GM18498 (cell line): ENCODE results near the gene ATR.
"Not testable (repeated sequence)": the region's sequence is repeated elsewhere in the genome, so short reads cannot be mapped to it uniquely, and the experiment has no call there.

ENCODE experiments used
- ATAC-seq: cut with Tn5 transposase; IDR thresholded peaks from one replicate; pipeline ENCODE4 v1.9.1; 2021; ENCODE audit warnings: mild to moderate bottlenecking, moderate library complexity; ENCODE audit not compliant: unreplicated experiment

The ATR gene

DNA sequence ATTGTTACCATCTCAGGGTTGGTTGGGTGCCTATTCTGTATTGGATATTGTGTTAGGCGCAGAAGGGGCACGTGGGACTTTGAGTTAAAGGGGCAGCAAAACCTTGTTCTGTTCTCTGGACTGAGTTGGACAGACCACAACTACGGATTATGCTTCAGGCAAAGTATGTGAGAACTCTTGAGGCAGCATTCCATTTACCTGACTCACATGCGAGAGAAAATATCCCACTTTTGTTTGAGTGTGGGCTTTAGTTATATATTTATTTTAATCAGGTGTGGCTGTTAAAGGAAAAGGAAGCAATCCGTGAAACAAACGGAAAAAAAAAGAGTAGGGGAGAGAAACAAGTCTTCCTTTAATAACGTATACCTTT, 17.0 kb upstream of the ATR start:
- no peak for ATAC-seq

DNA sequence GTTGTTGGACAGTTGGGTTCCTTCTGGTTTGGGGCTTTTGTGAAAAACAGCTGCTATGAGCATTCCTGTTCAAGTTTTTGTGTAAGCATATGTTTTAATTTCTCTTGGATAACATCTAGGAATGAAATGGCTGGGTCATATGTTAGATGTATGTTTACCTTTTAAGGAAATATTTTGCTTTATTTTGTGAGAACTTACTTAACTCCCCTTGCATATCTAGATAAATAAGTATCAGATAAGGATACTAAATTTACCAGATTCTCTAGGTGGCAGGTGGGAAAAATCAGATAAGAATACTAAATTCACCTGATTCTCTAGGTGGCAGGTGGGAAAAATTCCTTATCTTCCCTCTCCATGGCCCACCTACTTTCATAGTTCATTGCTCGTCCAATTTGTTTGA, 16.6 kb upstream of the ATR start:
- no peak for ATAC-seq

DNA sequence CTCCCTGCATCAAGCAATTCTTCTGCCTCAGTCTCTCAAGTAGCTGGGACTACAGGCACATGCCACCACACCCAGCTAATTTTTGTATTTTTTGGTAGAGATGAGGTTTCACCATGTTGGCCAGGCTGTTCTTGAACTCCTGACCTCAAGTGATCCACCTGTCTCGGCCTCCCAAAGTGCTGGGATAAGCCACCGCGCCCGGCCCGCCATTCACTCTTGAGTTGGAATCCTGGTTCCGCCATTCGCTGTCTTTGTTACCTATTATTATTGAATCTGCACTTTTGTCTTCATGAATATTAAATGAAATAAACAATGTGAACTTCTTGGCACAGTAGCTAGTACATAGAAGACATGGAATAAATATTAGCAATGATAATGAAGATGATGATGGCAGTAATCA, 13.7 kb upstream of the ATR start:
- not testable (repeated sequence) for ATAC-seq

DNA sequence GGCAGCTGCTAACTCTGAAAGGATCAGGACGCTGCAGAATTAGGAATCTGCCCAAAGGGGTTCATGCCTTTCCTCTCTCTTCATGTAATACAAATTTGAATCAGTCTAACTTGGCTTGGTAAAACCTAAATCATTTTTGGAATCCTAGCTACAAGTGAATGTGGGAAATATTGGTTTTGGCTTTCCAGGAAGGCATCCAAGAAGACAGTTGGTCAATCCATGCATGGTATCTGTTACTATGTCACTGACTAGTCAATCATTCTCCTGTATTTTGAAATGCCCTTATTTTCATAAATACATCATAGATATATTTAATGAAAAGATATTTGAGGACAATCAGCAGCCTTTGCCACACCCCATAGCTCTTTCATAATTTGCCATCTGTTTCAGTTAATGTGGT, 10.2 kb upstream of the ATR start:
- ATAC-seq, result no peak

DNA sequence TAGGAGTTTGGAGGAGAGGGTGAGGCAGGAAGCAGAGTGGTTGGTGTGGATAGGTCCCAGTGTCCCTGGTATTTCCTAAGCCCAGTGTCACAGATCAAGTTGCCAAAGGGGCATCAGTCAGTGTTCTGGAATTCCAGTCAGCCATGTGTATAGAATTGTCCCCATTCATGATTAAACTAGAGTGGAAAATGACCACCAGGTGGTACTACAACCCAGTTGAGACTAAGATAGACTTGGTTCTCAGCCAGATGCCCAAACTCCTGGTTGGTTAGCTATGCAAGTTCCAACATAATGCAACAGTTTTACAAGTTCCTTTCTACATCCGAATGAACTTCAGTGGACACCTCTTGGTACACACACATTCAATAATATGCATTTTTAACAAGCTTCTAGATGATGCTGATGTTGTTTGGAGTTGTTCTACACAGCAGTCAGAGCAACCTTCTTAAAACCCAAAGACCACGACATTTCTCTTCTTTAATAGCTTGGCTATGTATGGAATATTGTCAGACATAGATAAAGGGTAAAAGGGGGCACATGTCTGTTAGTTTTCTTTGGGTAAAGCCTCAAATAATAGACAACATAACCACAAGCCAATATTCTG, 8.4 kb upstream of the ATR start:
- peak; percentile 65 for ATAC-seq

DNA sequence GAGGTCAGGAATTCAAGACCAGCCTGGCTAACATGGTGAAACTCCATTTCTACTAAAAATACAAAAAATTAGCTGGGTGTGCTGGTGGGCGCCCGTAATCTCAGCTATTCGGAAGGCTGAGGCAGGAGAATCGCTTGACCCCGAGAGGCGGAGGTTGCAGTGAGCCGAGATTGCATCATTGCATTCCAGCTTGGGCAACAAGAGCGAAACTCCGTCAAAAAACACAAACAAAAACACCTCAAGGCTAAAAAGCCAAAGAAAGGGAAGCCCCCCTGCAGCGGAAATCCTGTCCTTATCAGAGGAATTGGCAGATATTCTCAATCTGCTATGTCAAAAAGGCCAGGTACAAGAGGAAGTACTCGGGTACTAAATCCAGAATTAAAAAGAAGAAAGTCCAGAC, 2.5 kb upstream of the ATR start:
- ATAC-seq, result not testable (repeated sequence)

DNA sequence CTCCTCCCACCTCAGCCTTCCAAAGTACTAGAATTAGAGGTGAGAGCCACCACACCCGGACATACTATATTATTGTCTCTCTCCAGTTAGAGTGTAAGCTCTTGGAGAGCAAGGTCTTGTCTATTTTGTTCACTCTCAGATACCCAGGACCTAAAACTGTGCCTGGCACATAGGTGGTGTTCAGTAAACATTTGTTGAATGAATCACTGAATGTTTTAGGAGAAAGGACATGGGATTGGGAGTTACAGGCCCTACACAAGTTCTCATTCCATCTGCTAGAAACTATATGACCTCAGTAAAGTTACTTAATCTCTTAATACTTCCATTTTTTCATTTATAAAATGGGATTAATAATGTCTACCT, 1.5 kb upstream of the ATR start:
- no peak for ATAC-seq

DNA sequence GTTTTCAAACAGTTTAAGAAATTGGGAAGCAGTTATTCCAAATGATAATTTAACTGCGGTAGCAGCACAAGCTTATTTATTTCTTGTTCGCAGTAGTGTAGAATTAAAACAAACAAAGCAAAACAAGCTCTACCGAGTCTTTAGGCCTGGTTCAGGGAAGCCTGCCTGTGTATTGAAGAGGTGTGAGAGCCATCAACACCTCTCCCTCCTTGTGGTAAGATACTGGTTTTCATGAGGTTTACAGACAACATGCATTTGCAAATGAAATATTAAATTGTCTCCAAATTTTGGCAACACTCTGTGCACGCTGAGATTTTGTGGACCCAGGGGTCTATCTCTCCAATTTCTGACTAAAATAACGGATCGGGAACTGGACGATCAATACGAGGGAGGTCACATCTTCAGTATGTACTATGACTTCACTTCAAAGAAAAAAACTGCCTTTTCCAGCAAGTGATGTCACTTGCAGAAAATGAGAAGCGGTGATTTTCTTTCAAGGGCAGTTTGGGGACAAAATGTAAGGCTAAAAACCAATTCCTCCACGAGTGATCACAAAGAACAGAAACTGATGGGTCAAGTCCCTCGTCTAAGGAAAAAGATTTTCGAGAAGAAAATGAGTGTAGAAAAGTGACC, 721 bp downstream of the ATR start:
- ATAC-seq, result no peak

DNA sequence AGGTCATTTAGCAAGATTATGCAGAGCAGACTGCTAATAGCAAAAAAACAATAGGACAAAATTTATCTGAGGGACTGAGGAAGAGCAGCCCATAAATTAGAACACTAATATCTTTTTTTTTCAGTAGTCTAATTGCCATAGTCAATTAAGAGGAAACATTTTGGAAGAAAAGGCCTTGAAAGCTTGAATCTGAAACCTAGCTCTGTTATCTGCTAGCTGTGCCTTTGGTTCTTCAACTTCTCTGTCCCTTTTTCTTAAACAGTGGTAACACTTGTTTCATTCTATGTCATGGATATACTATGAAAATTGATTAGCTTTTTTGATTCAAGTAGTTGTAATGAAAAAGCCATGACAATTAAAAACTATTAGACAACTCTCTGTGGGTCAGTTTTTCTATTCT, 1.7 kb downstream of the ATR start:
- ATAC-seq, result no peak

DNA sequence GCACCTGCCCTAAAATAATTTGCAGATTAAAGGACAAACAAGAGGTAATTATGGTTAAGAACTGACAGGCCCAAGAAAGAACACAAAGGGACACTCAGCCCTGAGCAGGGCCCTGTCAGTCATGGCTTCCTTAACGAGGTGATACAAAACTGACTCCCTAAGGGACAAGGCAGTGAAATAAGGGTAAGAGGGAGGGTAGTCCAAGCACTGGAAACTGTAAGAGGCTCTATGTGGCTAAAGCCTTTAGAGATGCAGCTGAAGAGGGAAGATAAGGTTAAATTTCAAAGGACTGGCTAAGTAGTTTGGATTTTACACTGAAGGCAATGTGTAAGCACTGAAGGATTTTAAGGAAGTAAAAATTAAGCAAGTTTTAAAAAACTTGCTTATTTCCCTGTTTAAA, 3.9 kb downstream of the ATR start:
- no peak for ATAC-seq

DNA sequence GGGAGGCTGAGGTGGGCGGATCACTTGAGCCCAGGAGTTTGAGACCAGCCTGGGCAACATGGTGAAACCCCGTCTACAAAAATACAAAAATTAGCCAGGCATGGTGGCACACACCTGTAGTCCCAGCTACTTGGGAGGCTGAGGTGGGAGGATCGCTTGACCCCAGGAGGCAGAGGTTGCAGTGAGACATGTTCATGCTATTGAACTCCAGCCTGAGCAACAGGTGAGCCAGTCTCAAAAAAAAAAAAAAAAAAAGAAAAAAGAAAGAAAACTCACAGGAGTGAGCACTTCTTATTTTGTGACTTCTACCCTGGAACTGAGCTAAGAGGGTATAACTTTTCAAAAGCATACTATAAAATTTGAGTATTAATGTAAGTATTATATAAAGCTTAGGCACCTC, 4.3 kb downstream of the ATR start:
- not testable (repeated sequence) for ATAC-seq

DNA sequence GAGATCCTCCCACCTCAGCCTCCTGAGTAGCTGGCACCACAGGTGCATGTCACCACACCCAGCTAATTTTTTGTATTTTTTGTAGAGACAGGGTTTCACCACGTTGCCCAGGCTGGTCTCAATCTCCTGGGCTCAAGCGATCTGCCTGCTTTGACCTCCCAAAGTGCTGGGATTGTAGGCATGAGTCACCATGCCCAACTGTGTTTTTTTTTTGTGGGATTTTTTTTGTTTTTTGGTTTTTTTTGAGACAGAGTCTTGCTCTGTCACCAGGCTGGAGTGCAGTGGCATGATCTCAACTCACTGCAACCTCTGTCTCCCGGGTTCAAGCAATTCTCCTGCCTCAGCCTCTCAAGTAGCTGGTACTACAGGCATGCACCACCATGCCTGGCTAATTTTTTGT, 9.1 kb downstream of the ATR start:
- ATAC-seq, result not testable (repeated sequence)

DNA sequence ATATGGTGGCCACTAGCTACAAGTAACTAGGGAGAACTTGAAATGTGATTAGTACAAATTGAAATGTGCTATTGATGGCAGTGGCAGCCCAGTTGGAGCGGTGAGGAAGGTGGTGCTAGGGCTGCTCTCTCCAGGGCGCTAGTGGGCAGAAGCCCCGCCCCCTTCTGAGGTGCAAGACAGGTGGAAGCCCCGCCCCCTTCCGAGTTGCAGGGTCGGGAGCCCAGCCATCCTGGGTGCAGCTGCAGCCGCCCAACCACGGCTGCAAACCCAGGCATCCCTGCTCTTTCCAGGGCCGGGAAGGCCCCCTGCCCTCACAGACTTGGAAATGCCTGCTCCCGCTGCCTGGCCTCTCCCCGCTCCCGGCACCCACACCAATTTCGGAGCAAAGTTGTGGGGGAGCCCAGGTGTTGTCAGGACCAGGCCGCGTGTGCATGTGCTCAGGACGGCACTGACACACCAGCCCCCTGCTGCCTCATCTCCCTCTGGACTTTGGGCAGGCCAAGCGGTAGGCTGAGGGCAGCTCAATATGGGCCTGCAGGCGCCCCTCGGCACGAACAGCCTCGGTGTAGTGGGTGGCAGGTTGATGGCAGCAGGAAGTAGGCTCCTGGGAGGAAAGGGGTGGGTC, 10.0 kb downstream of the ATR start:
- ATAC-seq, result no peak

DNA sequence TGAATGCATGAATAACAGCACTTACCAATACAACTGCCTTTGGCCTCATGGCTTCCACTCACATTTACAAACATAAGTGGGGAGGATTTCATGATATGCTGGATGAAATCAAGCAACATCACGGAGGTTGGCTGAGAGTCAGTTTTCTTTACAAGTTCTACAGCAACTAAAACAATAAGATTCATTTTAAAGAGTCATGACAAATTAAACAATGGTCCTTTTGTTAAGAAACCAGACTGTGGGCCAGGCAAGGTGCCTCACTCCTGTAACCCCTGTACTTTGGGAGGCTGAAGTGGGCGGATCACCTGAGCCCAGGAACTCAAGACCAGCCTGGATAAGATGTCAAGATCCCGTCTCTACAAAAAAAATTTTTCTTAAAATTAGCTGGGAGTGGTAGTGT, 12.4 kb downstream of the ATR start:
- no peak for ATAC-seq

DNA sequence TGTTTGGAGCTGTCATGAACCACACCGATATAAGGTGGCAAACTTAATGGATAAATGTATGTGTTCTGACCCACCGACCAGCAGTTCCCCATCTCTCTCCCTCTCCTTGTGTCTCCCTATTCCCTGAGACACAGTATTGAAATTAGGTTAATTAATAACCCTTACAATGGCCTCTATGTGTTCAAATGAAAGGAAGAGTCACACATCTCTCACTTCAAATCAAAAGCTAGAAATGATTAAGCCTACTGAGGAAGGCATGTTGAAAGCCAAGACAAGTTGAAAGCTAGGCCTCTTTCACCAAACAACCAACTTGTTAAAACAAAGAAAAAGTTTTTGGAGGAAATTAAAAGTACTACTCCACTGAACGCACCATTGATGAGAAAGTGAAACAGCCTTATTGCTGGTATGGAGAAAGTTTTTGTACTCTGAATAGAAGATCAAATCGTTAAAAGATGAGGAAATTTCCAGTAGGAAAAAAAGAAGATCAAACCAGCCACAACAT, 15.0 kb downstream of the ATR start:
- no peak for ATAC-seq

DNA sequence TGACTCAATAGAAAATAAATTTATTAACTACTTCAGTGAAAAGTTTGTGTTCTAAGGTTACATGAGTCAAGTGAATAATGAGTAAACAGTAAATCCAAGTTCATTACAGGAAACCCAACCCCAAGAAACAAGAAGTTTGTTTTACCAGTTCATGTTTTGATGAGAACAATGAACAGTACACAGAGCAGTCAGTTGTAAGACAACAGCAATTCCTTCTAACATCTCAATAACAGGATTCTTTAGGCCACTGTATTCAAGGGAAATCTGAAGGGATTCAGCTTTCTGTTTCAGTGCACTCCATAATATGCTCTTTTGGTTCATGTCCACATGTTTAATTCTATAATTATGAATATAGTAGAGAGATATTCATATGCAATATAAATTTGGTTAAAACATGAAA, 18.4 kb downstream of the ATR start:
- no peak for ATAC-seq

DNA sequence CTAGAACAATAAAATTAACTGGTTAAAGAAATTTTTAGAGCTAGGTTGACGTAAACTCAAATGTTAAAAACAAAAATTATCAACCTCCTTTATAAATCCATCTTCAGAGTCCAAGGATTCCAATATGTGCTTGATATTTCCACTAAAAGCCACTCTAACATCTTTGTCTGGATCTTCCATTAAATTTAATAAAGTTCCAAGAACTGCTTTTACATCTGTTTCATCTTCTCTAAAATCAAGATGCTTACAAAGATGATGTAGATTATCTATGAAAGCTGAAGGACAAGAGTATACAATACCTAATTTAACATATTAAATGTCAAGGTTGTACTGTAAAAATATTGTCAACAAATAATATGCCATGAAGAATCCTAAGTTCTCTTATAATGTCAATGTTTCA, 24.8 kb downstream of the ATR start:
- no peak for ATAC-seq

DNA sequence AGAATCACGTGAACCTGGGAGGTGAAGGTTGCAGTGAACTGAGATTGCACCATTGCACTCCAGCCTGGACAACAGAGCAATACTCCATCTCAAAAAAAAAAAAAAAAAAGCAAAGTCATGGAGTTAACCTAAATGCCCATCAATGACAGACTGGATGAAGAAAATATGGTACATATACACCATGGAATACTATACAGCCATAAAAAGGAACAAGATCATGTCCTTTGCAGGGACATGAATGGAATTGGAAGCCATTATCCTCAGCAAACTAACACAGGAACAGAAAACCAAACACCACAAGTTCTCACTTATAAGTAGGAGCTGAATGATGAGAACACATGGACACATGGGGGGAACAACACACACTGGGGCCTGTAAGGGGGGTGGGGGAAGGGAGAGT, 26.0 kb downstream of the ATR start:
- ATAC-seq, result not testable (repeated sequence)

DNA sequence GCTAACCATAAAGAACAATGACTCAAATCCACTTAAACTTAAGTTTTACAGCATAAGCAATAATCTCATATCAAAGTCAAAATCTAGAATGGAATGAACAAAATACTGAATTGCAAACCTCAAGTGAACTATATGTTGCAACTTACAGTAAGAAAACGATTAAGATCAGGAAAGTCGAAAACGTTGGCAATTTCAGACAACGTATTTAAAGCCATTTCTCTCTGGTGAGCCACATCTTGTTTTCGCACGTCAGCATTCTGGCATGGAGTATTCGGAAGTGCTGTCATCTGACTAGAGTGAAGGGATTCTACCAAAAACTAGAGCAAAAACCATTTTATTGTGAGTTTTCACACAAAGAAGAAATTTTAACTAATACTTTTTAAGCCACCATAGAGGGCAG, 28.5 kb downstream of the ATR start:
- no peak for ATAC-seq

DNA sequence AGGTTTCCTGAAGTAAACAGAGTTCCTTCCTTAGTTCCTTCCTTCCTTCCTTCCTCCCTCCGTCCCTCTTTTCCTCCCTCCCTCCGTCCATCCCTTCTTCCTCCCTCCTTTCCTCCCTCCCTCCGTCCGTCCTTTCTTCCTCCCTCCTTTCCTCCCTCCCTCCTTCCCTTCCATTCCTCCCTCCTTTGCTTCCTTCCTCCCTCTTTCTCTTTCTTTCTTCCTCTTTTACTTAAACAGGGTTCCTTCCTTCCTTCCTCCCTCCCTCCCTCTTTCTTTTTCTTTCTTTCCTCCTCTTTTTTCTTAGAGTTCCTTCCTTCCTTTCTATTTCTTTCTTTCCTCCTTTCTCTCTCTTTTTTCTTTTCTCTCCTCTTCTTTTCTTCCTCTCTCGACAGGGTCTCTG, 35.2 kb downstream of the ATR start:
- no peak for ATAC-seq

DNA sequence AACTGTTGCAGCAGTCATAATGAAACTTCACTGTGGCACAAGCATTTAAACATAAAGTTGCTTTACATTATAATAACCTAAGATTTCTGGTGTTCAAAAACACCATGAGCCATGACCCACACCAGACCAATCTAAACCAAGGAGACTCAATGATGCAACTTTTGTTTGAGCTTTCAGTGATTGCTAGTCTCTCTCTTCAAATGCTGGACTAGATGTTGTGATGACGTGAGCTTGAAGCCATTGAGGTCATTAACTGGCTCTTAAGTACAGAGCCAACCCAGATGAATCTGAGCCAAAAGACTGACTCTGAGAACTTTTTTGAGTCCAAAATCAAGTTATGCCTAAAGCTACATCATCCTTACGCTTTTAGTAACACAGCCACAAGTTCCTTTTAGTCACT, 36.5 kb downstream of the ATR start:
- ATAC-seq, result no peak

DNA sequence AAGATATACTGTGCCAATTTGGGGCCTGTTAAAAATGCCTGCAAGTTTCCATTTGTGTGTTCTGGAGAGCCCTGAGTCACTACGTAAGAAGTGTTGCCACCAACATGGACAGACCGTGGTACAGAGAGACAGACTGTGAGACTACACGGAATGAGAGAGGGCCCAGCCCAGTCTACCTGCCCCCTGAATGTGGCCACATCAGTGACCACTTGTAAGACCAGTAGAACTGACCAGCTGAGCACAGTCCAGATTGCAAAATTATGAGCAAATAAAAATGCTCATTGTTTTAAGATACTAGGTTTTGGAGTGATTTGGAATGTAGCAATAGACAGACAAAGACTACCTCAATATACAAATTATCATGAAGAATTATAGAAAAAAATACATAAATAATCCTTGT, 42.0 kb downstream of the ATR start:
- no peak for ATAC-seq

DNA sequence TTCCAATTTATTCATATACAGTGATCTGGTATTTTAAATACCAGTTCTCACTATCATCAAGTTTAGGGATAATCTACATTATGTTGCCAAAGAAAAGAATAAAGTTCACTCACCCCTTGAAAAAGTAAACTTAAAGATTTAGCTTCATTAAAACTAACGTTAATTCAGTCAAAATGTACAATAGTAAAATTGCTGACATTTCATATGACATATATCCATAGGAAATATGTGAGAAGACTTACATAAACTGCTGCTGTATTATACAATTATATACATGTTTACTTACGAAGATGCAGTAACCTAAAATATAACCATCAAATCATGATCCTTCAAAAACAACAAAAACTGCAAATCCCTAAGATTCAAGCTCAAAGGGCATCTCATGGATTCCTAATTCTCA, 44.0 kb downstream of the ATR start:
- ATAC-seq, result no peak
